ENCODE data around the gene FAM110D. TPM values are rescaled to one million over a fixed set of nuclear protein-coding genes. Genes with fewer than 3 reads are reported as not detected.
A peak's percentile ranks its signal among the peaks of the same experiment; 100 is the strongest.

Gene FAM110D
- total RNA-seq, 1 donor from 2014 or later = 0.72 TPM

DNA sequence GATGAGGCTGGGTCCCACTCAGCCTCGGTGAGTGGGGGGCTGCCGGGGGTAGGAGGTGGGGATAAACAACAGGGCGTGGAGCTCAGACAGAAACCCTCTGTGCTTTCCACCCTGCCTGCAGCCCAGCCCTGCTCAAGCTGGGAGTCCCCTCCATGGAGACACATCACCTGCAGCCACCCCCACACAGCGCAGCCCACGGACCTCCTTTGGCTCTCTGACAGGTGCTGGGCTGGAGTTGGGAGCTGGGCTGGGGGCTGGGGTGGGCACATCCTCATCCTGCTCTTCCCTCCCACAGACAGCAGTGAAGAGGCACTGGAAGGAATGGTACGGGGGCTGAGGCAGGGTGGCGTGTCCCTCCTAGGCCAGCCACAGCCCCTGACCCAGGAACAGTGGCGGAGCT, 29.6 kb downstream of the FAM110D start:
- DNase-seq (ENCODE audit: low spot score) = no peak

DNA sequence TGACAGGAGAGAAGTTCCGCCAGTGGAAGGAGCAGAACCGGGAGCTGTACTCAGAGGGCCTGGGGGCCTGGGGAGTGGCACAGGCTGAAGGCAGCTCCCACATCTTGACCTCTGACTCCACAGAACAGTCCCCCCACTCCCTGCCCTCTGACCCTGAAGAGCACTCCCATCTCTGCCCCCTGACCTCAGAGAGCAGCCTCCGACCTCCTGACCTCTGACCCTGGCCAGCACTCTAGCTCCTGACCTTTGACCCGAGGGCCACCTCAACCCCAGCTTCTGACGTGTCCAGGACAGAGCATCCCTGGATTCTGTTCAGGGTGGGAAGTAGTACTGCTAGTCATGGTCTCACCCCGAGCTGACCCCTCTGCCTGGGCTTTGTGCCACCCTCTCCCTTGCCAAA, 30.5 kb downstream of the FAM110D start:
- no peak for DNase-seq (ENCODE audit: low spot score)

DNA sequence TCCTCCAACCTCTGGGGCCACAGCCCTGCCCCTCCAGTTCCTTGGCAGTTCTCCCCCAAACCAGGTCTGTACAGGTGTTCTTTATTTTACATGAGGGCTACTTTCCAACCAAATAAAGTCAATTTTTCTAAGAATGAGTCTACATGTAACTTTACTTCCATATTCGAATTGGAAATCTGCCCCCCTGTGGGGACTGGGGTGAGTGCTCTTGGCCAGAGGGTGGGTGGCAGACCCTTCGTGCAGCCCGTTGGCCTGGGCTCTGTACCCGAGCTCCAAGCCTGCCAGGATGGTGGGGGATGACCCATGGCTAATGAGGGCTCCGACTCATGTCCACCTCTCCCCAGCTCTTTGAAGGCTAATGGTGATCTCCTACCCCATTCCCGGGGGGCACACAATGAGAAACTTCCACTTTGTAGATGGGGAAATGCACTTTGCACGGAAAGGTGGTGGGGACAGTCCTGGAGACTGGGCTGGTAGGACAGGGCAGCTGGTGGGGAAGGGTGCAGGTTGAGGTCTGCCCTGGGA, 30.9 kb downstream of the FAM110D start:
- DNase-seq (ENCODE audit: low spot score) = no peak

DNA sequence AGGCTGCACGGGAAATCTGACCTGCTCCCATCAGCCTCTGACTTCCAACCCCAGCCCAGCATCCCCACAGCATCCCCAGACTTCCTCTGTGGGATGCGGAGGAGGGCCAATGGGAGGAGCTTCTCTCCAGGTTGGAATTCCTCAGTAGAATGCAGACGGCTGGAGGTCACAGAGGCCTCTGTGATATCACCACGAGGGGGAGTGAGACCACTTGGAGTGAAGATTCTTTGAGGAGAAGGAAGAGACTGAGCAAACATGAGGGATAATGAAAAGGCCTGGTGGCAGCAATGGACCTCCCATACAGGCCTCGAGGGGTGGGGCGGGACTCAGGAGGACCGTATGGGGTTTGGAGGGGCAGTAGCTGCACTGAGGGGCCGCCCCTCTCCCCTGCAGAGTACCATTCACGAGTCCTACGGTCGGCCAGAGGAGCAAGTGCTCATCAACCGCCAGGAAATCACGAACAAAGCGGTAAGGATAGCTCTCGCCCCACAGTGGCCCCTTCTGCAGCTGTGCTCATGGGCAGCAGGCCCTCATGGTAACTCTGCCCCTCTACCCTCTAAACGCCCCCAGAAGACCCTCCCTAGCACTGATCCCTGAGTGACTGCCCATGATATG, 31.6 kb downstream of the FAM110D start, which contains the start of gene CATSPER4:
CATSPER4 (plus strand) TSS at position 230 of the 615 bp plus-strand sequence; CDS start at position 256, 26 bp downstream.
- DNase-seq (ENCODE audit: low spot score) = peak; percentile 41

DNA sequence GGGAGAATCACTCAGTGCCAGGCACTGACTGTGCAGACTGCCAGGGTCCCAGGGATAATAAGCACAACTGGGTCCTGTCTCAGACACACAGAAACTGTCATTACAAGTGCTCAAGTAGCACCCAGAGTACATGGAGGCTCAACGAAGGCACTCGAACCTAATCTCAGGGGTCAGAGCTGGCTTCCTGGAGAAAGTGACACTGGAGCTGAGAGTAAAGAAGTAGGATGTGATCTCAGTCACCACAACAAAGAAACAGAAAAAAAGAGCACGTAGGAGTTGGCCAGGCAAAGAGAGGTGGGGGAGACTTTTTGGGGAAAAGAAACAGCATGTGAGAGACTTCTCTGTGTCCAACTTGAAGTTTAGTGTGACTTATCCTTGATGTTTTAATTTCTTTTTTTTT, 32.9 kb downstream of the FAM110D start:
- DNase-seq (ENCODE audit: low spot score) = no peak

DNA sequence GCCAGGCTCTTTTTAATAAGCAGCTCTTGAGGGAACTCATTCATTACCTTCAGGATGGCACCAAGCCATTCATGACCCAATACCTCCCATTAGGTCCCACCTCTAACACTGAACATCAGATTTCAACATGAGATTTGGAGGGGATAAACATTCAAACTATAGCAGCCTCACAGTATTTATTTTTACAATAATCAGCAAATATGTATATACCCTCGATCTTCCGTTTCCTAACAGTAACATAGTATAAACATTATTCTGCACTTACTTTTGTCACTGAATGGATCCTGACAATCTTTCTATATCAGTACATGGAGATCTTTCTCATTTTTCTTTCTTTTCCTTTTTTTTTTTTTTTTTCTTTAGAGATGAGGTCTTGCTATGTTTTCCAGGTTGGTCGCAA, 36.9 kb downstream of the FAM110D start:
- no peak for DNase-seq (ENCODE audit: low spot score)

DNA sequence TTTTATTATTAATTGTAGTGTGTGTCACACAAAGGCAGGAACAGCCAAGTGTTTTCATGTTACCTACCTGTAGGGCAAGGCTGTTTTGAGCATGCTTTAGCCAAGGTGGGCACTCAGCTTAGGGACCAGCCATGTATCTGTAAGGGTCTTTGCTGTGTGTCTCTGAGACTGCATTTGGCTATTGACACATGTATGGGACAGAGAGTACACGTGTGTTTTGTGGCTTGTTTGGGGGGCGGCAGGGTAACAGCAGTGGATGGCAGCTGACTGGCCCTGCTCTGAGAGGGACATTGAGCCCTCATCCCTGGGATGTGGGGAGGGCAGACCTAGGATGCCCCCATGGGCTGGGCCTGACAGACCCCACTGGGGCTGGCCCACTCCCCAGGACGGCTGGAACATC, 38.4 kb downstream of the FAM110D start:
- DNase-seq (ENCODE audit: low spot score) = no peak

DNA sequence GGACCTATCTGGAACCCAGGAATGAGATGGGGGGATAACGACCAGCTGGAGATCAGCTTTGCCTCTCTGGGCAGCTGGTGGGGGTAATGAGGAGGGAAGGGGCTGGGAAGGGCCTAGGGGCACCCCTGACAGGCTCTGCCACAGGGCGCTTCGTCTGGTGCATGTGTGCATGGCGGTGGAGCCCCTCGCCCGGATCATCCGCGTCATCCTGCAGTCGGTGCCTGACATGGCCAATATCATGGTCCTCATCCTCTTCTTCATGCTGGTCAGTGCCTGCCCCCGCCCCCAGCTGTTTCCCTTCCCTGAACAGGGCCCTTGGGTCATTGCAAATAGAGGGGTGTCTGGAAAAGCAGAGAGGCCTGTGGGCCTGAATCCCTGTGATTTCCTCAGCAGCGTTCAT, 38.9 kb downstream of the FAM110D start:
- DNase-seq (ENCODE audit: low spot score) = no peak

DNA sequence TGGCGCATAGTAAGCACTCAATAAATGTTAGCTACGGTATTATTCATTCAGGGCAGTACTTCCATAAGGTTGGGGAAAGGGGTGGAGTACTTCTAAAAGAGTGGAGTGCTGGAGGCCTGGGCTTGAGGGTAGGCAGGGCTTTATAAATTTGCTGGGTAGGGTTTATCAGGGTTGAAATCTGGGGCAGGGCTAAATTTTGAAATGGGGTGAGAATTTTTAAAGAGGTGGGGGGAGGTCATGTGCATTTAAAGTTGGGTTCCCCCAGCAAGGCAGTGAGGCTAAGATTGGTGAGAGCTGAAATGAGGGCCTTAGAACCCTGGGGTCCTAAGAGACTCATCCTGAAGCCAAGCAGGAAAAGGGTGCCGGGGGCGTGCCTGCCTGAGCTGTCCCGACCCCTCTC, 41.5 kb downstream of the FAM110D start:
- no peak for DNase-seq (ENCODE audit: low spot score)

DNA sequence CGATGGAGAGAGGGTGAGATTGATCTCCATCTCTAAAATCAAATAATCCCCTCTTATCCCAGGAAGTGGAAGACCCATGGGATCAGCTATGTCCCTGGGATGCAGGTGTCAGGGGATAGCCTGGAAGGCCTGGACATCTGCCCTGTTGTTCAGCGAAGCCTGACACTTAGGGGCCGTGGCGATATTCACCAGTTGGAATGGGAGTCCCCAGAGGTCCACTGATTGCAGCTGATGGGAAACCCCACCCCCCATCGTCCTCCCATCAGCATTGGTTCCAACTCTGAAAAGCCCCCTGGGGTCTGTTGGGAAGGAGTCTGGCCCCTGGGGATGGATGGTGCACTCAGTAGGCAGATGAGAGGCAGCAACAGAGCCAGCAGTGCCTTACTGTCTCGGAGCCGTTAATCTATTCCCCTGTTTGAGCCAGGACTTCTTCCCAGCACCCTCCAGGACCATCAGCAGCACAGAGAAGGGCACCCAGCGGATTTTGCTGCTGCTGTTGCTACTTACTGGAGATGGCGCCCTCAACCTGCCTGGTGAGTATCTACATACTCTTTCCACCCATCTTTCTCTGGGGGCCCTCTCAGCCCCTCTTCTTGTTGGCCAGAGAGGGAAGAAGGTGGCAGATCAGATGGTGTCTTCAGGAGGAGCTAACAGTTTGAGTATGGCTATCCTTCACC, 44.9 kb downstream of the FAM110D start:
- DNase-seq (ENCODE audit: low spot score) = no peak

DNA sequence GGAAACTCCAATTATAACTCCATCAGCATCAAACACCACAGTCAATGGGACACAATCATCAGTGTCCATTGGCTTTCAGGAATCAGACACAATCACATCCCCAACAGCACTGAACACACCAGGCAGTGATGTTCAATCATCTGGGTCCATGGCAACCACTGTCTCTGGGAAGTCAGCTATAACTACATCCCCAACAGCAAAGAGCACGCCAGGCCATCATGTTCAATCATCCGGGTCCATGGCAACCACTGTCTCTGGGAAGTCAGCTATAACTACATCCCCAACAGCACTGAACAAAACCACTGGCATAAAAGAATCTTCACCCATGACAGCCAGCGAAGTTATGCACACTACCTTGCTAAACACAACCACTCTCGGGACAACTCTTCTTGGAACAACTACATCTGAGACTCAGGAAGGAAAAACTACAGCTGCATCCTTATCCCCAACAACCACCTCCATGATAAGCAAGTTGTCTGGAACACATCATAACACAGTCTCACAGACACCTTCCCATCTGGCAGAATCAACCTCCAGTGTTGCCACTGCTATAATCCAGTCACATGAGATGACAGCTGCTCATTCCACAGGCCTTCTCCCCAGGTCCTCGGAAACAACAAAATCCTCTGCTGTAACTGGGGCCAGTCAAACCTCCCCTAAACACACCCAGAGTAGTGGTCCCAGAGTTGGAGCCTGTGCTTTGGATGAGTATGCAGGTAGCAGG, 51.4 kb downstream of the FAM110D start:
- no peak for DNase-seq (ENCODE audit: low spot score)

DNA sequence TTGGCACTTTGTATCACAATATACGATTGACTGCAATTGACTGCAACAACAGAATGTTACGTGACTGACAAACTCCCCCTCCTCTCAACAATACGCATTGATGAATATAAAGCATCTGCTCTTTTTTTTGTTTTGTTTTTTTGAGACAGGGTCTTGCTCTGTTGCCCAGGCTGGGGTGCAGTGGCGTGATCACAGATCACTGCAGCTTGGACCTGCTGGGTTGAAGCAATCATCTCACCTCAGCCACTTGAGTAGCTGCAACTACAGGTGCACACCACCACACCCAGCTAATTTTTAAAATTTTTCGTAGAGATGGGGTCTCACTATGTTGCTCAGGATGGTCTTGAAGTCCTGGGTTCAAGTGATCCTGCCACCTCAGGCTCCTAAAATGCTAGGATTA, 53.8 kb downstream of the FAM110D start:
- DNase-seq (ENCODE audit: low spot score) = no peak

DNA sequence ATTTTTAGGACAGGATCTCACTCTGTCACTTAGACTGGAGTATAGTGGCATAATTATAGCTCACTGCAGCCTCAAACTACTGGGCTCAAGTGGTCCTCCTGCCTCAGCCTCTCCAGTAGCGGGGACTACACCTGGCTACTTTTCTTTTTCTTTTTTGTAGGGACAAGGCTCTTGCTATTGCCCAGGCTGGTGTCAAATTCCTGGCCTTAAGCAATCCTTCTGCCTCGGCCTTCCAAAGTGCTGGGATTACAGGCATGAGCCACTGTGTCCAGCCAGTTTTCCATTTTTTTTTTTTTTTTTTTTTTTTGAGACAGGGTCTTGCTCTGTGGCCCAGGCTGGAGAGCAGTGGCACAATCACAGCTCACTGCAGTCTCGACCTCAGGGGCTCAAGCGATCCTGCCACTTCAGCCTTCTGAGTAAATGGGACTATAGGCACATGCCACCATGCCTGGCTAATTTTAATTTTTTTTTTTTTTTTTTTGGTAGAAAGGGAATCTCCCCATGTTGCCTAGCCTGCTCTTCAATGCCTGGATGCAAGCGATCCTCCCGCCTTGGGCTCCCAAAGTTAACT, 54.5 kb downstream of the FAM110D start:
- DNase-seq (ENCODE audit: low spot score) = no peak

Other genes with a start within 250 kb of the FAM110D start
- gene PAFAH2, start 161.0 kb upstream of the FAM110D start, total RNA-seq (ENCODE audit: insufficient read depth, low replicate concordance) = 5.1 TPM
- gene EXTL1, start 137.3 kb upstream of the FAM110D start, total RNA-seq (ENCODE audit: insufficient read depth, low replicate concordance) = 0.48 TPM
- gene SLC30A2, start 113.0 kb upstream of the FAM110D start, total RNA-seq (ENCODE audit: insufficient read depth, low replicate concordance) = 1.2 TPM
- gene TRIM63, start 91.4 kb upstream of the FAM110D start, total RNA-seq (ENCODE audit: insufficient read depth, low replicate concordance) = 0.96 TPM
- 14.9 TPM for gene PDIK1L, start 47.3 kb upstream of the FAM110D start, total RNA-seq (ENCODE audit: insufficient read depth, low replicate concordance)
- not detected for gene C1orf232, start 9.9 kb downstream of the FAM110D start, total RNA-seq (ENCODE audit: insufficient read depth, low replicate concordance)
- not detected for gene ZNF593, start 10.8 kb downstream of the FAM110D start, total RNA-seq (ENCODE audit: insufficient read depth, low replicate concordance)
- gene ZNF593OS, start 12.8 kb downstream of the FAM110D start, total RNA-seq (ENCODE audit: insufficient read depth, low replicate concordance) = not detected
- not detected for gene CNKSR1, start 18.4 kb downstream of the FAM110D start, total RNA-seq (ENCODE audit: insufficient read depth, low replicate concordance)
- 1.7 TPM for gene CATSPER4, start 31.5 kb downstream of the FAM110D start, total RNA-seq (ENCODE audit: insufficient read depth, low replicate concordance)
- gene CEP85, start 75.1 kb downstream of the FAM110D start, total RNA-seq (ENCODE audit: insufficient read depth, low replicate concordance) = 1.7 TPM
- 12.5 TPM for gene SH3BGRL3, start 121.0 kb downstream of the FAM110D start, total RNA-seq (ENCODE audit: insufficient read depth, low replicate concordance)
- 8.2 TPM for gene UBXN11, start 147.6 kb downstream of the FAM110D start, total RNA-seq (ENCODE audit: insufficient read depth, low replicate concordance)
- gene CD52, start 158.9 kb downstream of the FAM110D start, total RNA-seq (ENCODE audit: insufficient read depth, low replicate concordance) = not detected
- gene CRYBG2, start 195.1 kb downstream of the FAM110D start, total RNA-seq (ENCODE audit: insufficient read depth, low replicate concordance) = 7.0 TPM
- gene ZNF683, start 213.7 kb downstream of the FAM110D start, total RNA-seq (ENCODE audit: insufficient read depth, low replicate concordance) = 1.4 TPM